NCI-H2171 treated with DMSO at 0.1 percent for 48 hours (cell line): Measurements from ENCODE around the gene CALD1.

ENCODE experiments used
- DNase-seq: peaks from one replicate; lab custom pipeline; 2025; lab: John Stamatoyannopoulos, UW

CALD1 gene

DNA sequence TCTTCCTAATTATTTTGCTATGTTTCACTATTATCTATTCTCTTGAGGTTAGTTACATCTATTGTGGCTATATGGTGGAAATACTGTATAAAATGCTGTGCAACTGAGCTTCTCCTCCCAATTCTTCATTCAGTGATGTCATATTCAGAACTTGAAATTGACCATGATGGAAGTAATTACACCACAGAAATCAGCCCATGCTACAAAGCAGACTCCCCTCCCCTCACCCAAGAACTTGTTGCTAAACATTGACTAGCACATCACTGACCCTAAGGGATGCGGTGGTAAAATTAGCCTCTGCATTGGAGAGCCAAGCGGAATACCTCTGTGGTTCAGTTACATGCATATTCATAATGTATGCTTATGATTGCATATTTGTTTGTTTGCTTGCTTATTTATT is 8.8 kb downstream of the CALD1 start:
- DNase-seq = no peak

DNA sequence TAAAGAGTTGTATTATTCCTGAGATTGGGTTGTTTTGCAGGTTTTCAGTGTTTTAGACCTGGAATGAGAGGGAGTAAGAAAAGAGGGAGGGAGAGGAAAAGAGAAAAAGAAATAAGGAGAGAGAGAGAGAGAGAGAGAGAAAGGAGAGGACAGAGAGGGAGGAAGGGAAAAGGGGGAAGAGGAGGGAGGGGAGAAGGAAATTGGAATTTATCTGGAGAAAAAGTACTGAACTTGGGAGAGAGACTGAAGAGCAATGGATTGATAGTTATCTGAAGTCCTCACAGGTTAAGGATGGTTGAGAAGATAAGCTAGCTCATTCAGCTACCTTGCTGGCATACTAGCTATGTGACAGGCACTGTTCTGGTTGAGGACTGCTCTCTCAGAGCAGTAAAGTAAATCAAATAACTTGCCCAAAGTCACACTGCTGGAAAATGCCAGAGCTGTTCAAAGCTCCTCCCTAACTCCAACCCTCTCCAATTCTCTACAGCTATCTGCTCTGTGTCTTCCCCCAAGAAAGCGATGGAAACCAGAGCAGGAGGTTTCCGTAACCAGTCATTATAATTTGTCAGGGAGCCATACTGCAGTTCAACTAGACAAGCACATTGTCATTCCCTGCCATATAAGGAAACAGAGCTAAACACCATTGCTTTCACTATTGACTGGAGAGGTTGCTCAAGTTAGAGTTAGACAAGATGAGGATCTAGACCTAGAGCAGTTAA is 10.7 kb downstream of the CALD1 start:
- no peak for DNase-seq

DNA sequence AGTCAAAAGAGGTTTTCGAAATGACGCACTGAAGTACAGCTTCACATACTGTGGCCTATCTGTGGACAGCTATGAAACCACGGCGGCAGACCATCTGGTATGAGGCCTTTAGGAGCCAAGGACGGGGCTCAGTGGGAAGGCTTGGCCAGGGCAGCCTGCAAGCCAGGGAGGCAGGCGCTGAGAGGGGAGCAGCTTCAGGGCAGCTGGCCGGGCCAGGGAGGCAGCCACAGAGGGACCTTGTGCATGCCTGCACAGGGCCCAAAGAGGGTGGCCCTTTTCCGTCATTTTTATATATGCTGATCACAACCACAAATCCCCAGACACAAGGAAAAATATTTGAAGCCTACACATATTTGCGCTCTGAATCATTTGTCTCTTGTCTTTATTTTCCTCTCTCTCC is 13.5 kb downstream of the CALD1 start:
- DNase-seq = no peak

- no peak for DNase-seq
Observed at GRCh38 chr7:134795231-134795630, 15.8 kb downstream of the CALD1 start.

DNA sequence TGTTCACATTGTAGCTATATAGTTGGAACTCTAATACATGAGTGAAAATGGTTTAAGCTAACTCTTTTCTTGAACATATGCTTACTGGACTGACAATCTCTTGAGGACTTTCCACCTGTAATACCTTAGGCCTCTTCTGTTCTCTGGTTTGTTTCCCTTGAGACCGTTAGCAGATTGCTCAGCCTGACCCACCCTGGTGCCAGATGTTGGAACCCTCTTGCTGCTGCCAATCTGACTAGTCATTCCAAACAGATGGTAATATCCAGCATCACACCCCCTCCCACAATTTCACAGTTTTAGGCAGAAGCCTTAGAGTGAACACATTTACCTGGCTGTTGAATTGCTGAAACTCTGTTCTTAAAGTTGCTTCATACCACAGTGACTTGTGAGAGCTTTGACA is 18.7 kb downstream of the CALD1 start:
- DNase-seq = peak; percentile 78

DNA sequence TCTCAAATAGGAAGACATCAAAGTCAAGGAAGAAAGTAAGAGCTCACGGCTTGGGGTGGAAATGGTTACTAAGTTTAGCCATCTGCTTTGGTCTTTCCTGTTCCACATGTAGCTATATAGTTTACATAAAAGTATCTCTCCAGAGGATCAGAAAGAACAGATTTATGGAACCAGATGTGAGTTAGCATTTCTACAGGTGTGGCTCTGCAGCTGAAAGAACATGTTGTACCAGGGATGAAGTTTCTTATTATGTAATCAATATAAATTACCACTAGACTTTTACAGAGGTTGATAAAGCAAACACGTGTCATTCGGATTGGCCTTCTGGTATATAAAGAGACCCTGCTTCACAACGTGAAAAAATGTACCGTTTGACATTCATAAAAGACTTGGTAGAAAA is 19.9 kb downstream of the CALD1 start:
- peak; percentile 44 for DNase-seq

- DNase-seq = no peak
Observed at GRCh38 chr7:134802762-134803161, 23.3 kb downstream of the CALD1 start.

GRCh38 chr7:134804351-134804750 is 24.9 kb downstream of the CALD1 start:
- DNase-seq = no peak

DNA sequence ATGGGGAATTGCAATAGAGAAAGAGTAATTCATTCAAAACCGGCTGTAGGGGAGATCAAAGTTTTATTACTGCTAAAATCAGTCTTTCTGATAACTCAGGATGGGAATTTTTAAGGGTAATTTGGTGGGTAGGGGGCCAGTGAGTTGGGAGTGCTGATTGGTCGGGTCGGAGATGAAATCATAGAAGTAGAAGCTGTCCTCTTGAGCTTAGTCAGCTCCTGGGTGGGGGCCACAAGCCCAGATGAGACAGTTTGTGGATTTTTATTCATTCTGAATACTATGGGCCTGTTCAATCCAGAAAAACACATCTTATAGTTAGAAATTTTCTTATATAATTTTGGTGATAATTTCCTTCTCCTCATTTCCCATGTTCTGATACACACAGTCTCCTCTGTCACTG is 25.4 kb downstream of the CALD1 start:
- no peak for DNase-seq

- DNase-seq = no peak
Observed at GRCh38 chr7:134806197-134806596, 26.8 kb downstream of the CALD1 start.

DNA sequence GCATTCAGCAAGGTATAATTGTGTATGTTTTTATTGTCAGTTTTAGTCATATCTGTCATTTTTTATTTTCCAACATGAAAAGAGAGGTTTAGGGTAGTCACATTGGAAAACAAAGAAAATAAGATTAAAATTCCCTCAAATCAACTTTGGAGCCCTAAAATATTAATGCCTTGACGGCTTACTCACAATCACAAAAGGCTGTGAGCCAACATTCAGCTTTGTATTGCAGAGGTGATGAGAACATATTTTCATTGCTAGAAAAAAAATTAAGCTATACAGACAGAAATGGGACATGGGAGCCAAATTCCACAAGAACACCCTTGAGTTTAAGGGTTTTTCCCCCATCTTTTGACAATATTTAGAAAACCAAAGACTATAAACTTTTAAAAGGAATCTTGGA is 30.2 kb downstream of the CALD1 start:
- DNase-seq = no peak

DNA sequence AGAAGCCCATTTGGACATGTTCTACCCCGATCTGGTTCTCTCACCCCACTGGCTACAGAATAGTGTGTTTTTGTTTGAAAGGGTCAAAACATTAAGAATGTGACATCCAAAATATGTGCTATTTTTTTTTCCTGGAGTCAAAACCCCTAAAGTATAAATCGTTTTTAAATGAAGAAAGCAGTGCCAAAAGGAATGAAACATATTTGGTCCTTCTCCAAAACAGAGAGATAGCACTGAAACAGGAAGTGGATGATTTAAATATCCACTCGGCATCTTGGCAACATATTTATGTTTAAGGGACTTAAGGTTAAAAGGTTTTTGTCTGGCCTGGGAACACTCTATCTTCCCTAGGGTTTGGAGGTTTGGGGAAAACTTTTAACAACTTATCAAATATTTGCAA is 32.3 kb downstream of the CALD1 start:
- no peak for DNase-seq

GRCh38 chr7:134813663-134814396 is 34.4 kb downstream of the CALD1 start:
- no peak for DNase-seq

GRCh38 chr7:134814730-134815364 is 35.4 kb downstream of the CALD1 start:
- DNase-seq = no peak

DNA sequence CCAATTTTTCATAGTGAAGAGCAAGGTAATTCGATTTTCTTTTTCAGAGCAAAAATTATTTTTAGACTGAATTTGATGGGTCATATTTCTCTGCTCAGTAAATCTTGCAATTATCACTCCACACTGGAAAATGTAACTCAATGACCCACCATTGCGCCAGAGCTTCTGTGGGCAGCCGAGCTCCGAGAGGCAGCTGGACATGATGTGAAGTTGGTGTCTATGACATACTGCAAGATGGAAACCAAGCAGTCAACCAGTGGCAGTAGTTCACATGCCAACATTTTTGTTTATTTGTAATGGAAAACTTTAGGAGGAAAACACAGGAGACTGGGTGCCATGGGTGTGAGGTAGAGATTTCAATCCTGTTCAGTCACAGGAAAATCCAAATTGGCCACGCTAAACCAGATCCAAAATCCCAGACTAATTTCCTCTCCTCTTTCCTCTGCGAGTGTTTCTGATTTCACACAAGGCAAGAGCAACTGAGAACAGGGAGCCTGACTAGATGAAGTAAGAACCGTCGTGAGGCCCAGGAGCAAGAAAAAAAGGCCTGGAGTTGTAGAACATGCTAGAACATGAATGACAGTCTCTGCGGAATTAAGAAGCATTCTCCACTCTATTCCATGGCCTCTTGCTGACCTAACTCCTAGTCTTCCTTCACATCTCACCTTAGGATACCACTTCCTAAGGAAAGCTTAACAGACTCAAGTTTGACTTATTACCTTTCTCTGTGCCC is 39.3 kb downstream of the CALD1 start:
- no peak for DNase-seq

GRCh38 chr7:134819401-134819800 is 40.0 kb downstream of the CALD1 start:
- no peak for DNase-seq

DNA sequence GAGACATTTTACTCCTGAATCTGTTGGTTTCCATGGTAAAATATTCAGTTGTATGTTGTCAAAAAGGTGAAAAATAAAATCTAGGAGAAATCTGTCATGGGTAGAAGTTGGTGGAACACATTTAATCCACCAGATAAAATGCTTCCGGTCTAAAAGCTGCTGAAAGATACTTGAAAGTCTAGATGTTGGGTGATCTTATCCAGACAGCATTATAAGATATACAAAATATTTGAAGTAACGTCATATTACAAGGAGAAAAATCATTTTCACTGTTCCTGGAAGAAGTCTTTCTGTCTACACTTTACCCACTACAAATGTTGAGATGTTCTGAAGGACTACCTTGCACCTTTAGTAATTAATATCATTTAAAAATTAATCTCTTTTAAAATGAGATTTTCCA is 40.9 kb downstream of the CALD1 start:
- no peak for DNase-seq

DNA sequence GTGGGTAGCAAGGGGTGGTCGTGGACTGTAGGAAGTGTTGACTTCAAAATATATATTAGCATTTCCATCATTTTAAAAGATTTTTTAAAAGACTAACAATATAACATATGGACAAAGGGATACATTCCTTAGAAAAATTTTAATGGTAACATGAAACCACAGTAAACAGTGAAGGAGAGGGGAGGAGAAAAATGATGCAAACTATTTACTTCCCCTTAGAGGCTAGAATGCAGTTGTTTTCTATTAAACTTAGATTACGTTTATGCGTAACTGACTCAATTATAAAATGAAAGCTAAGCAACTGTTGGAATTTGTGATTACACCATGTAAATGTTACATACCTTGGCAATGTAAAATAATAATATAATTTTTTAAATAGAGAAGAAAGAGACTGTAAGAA is 41.3 kb downstream of the CALD1 start:
- DNase-seq = no peak

GRCh38 chr7:134823400-134823799 is 44.0 kb downstream of the CALD1 start:
- DNase-seq = no peak

- no peak for DNase-seq
Observed at GRCh38 chr7:134825666-134826065, 46.2 kb downstream of the CALD1 start.

- no peak for DNase-seq
Observed at GRCh38 chr7:134826105-134826504, 46.7 kb downstream of the CALD1 start.

DNA sequence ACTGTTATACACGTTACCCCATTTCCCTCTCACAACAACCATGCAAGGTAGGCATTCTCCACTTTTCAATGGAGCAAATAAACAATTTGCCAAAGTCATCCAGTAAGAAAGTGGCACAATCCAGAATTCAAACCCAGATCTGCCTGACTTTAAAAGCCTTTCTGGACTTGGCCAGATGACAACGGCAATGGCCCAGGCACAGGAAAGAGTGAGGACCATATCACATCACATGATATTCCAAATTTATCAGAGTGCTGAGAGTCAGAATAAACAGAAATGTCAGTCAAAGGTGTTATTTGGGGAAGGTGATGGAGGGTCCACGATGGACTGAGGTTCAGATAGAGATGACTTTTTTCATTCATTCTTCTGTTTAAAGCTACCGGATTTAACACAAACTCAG is 48.0 kb downstream of the CALD1 start:
- DNase-seq = no peak

GRCh38 chr7:134827889-134828288 is 48.5 kb downstream of the CALD1 start:
- no peak for DNase-seq
